Measurements from ENCODE around the gene ANK3. TPM values are rescaled to one million over a fixed set of nuclear protein-coding genes. Genes with fewer than 3 reads are reported as not detected.

The ANK3 gene
- polyA plus RNA-seq, 3 donors = not detected

- TF ChIP-seq, protein P1, sequence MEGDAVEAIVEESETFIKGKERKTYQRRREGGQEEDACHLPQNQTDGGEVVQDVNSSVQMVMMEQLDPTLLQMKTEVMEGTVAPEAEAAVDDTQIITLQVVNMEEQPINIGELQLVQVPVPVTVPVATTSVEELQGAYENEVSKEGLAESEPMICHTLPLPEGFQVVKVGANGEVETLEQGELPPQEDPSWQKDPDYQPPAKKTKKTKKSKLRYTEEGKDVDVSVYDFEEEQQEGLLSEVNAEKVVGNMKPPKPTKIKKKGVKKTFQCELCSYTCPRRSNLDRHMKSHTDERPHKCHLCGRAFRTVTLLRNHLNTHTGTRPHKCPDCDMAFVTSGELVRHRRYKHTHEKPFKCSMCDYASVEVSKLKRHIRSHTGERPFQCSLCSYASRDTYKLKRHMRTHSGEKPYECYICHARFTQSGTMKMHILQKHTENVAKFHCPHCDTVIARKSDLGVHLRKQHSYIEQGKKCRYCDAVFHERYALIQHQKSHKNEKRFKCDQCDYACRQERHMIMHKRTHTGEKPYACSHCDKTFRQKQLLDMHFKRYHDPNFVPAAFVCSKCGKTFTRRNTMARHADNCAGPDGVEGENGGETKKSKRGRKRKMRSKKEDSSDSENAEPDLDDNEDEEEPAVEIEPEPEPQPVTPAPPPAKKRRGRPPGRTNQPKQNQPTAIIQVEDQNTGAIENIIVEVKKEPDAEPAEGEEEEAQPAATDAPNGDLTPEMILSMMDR (IDR thresholded peaks at IDR 0.05) = no peak
- Mint-ChIP-seq H3K4me1 (no peaks in the 10 kb centered on the region), H3K27ac (no peak overlapping the region), H3K27me3 (ENCODE audit: low read depth in 3 of 3) (no peaks in the 10 kb centered on the region), H3K36me3 (no peaks in the 10 kb centered on the region), H3K4me3 (no peak overlapping the region), H3K9me3 (no peaks in the 10 kb centered on the region)
- no peaks in the 10 kb centered on the region for H4K20me1 ChIP-seq (ENCODE audit: insufficient read depth, low read length)
- no peaks in the 10 kb centered on the region for H3K79me2 ChIP-seq (ENCODE audit: insufficient read depth, low read length)
- H3K4me1 ChIP-seq (ENCODE audit: control insufficient read depth in 1 of 2, insufficient read depth in 2 of 2, low read length in 2 of 2) = no peaks in the 10 kb centered on the region
- no CpG with 5 or more reads among the region's 2 CpGs for WGBS (ENCODE audit: insufficient coverage)
- no peaks in the 10 kb centered on the region for H3K27me3 ChIP-seq (ENCODE audit: control insufficient read depth in 2 of 2, insufficient read depth in 2 of 2, low read length in 2 of 2)
- no peak overlapping the region for H3K9ac ChIP-seq (ENCODE audit: insufficient read depth, low read length, poor library complexity, severe bottlenecking)
- H3K4me3 ChIP-seq (replicated peaks in 1 of 3; ENCODE audit: low read depth in 2 of 3, low read length in 3 of 3) = no peak overlapping the region
- DNase-seq = no peak
- H3K27ac ChIP-seq (ENCODE audit: low read depth in 1 of 2, low read length in 2 of 2) = no peak overlapping the region
- H2AFZ ChIP-seq (ENCODE audit: insufficient read depth, low read depth, low read length, poor library complexity, severe bottlenecking) = no peak overlapping the region
- no peaks in the 10 kb centered on the region for H3K36me3 ChIP-seq (replicated peaks in 1 of 2; ENCODE audit: control insufficient read depth in 1 of 2, insufficient read depth in 2 of 2, low read length in 2 of 2)
- peaks cover 0 to 2% of the 10 kb centered on the region in 2 donors for H3K9me3 ChIP-seq (replicated peaks in 1 of 2; ENCODE audit: control insufficient read depth in 1 of 2, insufficient read depth in 1 of 2, low read length in 2 of 2)
- no peak overlapping the region for H3K4me2 ChIP-seq (replicated peaks; ENCODE audit: extremely low read depth, low read length, poor library complexity, severe bottlenecking)
- intact Hi-C loops (cut with micrococcal nuclease) = no loop called here
Measured at GRCh38 chr10:60397792-60398191, 8.1 kb upstream of the ANK3 start.

DNA sequence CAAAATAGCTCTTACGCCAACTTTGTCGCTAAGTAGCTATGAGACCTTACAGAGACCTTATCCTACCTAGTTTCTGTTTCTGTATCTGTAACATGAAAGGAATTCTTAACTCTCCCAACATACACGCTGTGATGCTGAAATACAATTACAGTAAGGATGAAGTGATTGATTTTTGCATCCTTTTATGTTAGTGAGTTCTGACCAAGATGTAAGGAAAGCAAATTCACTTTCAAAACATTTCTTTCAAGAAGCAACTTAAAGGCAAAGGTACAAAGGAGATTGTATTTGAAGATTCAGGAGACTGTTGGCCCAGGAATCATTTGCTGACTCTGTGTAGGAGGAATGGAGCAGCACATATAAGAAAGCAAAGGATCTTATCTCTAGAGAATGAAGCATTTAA is 7.1 kb upstream of the ANK3 start:
- no peaks in the 10 kb centered on the region for H3K79me2 ChIP-seq (ENCODE audit: insufficient read depth, low read length)
- Mint-ChIP-seq H3K4me3 (no peak overlapping the region), H3K27me3 (ENCODE audit: low read depth in 3 of 3) (no peaks in the 10 kb centered on the region), H3K27ac (no peak overlapping the region), H3K9me3 (no peaks in the 10 kb centered on the region), H3K4me1 (no peaks in the 10 kb centered on the region), H3K36me3 (no peaks in the 10 kb centered on the region)
- intact Hi-C loops (cut with micrococcal nuclease) = no loop called here
- H3K27ac ChIP-seq (ENCODE audit: low read depth in 1 of 2, low read length in 2 of 2) = no peak overlapping the region
- H3K4me1 ChIP-seq (ENCODE audit: control insufficient read depth in 1 of 2, insufficient read depth in 2 of 2, low read length in 2 of 2) = no peaks in the 10 kb centered on the region
- no peak for DNase-seq
- no peaks in the 10 kb centered on the region for H3K27me3 ChIP-seq (ENCODE audit: control insufficient read depth in 2 of 2, insufficient read depth in 2 of 2, low read length in 2 of 2)
- H3K9ac ChIP-seq (ENCODE audit: insufficient read depth, low read length, poor library complexity, severe bottlenecking) = no peak overlapping the region
- TF ChIP-seq, protein P1 (IDR thresholded peaks at IDR 0.05) = no peak
- WGBS (ENCODE audit: insufficient coverage) = no CpG with 5 or more reads among the region's 3 CpGs
- no peak overlapping the region for H3K4me3 ChIP-seq (replicated peaks in 1 of 3; ENCODE audit: low read depth in 2 of 3, low read length in 3 of 3)
- H3K4me2 ChIP-seq (replicated peaks; ENCODE audit: extremely low read depth, low read length, poor library complexity, severe bottlenecking) = no peak overlapping the region
- no peaks in the 10 kb centered on the region for H3K36me3 ChIP-seq (replicated peaks in 1 of 2; ENCODE audit: control insufficient read depth in 1 of 2, insufficient read depth in 2 of 2, low read length in 2 of 2)
- H3K9me3 ChIP-seq (replicated peaks in 1 of 2; ENCODE audit: control insufficient read depth in 1 of 2, insufficient read depth in 1 of 2, low read length in 2 of 2) = no peaks in the 10 kb centered on the region
- no peak overlapping the region for H2AFZ ChIP-seq (ENCODE audit: insufficient read depth, low read depth, low read length, poor library complexity, severe bottlenecking)
- H4K20me1 ChIP-seq (ENCODE audit: insufficient read depth, low read length) = no peaks in the 10 kb centered on the region

Measured in CD14-positive monocyte (primary cell).